CD4-positive, alpha-beta T cell treated with Interleukin-4 for 4 hours (primary cell): Measurements from ENCODE around the gene ZNF483.
"Not testable (repeated sequence)": the region's sequence is repeated elsewhere in the genome, so short reads cannot be mapped to it uniquely, and the experiment has no call there.

ENCODE experiments used
- DNase-seq: peaks from one replicate; pipeline ENCODE4 v3.0.0-alpha.2; 2020

ZNF483 gene

GRCh38 chr9:111525056-111525977 lies at the start of gene ZNF483:
Gene ZNF483, plus strand, starts transcription at chr9:111525179. Its CDS starts 2,217 bp downstream, at chr9:111527396.
- peak; percentile 78 for DNase-seq

GRCh38 chr9:111475195-111475594 lies 49.8 kb upstream of the ZNF483 start:
- DNase-seq = no peak

- no peak for DNase-seq
These were observed 47.3 kb upstream of the ZNF483 start for GRCh38 chr9:111477677-111478076.

GRCh38 chr9:111481885-111482636 lies 42.9 kb upstream of the ZNF483 start:
- DNase-seq = no peak

DNA sequence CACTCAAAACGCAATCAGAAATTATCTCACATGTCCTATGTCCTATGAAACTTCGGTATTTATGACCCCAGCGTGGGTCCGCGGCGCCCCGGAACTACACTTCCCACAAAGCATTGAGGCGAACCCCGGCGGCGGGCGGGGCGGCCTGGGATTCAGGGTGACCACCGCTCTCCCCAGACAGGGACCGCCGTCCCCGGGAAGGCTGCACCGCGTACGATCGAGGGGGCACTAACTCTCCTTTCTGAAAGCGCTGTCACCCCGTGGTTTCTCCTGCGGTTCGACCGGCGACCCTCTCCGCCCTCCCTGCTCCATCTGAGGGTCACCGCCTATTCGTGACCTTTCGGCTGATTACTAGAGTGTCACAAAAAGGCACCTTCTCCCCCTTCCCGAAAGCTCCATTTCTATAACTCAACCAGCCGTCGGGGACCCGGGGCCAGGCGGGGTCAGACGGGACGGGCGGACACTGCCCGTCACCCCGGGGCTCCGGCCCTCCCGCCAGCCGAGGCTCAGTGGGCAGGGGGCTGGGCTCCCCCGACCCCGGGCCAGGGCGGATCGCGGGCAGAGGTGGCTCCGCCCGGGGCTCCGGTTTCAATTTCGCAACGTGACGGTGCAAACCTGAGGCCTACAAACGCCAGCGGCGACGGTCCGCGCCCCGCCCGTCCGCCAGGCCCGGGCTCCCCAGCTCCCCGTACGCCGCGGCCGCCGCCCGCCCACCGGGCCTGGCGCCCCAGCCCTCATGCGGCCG lies 42.1 kb upstream of the ZNF483 start:
- DNase-seq = peak; percentile 52

DNA sequence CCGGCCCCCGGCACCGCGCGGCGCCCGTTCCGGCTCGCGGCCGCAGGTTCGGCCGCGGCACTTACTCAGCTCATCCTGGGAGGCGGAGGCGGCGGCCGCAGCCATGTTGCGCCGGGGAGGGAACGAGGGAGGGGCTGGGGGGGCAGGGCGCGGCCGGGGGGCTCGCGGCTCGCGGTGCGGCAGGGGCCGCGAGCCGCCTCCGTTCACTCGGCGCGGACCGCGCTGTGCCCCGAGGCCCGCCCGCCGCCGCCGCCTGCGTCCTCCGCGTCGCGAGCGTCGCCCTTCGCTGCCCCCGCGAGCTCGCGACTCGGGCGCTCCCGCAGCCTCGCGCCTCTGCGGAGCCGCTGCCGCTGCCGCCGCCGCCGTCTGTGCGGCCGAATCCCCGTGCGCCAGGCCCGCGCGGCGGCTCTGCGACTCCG lies 41.5 kb upstream of the ZNF483 start:
- peak; percentile 48 for DNase-seq

DNA sequence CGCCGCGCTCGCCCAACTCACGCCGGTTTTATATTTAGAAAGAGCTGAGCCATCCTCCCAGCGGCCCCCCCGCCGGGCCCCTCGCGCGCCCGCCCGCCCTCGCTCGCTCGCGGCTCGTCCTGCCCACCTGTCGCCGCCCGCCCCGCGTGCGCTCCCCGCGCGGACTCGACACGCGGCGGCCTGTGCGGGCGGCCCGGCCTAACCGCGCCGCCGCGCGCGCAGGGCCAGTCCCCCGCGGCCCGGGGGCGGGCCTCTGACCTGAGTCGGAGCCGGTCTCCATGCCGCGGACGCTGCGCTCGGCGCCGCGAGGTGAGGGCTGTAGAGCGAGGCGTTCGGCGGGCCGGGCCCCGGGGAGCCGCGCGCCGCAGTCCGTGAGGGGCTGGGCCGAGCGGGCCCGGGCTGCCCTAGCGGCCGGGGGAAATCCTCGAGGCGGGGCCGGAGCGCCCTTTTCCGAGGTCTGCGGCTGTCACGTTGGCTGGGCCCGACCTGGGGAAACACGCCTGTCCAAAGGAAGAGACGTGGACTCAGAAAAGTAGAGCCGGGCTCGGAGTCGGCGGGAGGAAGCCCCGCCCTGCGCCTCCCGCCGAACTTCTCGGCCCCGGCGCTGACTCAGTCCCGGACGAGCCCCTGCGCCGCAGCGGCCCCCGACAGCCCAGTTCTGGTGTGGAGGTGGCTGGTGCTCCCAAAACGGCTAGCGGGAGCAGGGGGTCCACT lies 41.0 kb upstream of the ZNF483 start, which contains the start of gene ECPAS:
Gene ECPAS (minus strand): TSS at position 526 of the 714 bp plus-strand sequence. CDS start 11,465 bp downstream, outside the sequence.
- DNase-seq = peak; percentile 54

DNA sequence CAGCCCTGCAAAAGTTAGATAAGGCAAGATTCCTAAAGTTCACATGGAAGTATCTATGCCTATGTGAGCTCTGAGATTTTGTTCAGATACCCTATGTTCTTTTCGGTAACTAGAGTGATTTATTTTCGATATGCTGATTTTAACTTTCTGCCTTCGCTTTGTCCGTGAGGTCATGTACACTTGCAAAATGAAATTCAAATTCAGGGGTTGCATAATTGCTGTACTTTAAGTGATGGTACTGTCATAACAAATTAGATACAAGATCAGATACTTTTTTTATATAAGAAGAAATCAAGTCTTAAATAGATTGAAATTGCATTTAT lies 40.4 kb upstream of the ZNF483 start:
- DNase-seq = peak; percentile 5

GRCh38 chr9:111497196-111497595 lies 27.8 kb upstream of the ZNF483 start:
- not testable (repeated sequence) for DNase-seq

DNA sequence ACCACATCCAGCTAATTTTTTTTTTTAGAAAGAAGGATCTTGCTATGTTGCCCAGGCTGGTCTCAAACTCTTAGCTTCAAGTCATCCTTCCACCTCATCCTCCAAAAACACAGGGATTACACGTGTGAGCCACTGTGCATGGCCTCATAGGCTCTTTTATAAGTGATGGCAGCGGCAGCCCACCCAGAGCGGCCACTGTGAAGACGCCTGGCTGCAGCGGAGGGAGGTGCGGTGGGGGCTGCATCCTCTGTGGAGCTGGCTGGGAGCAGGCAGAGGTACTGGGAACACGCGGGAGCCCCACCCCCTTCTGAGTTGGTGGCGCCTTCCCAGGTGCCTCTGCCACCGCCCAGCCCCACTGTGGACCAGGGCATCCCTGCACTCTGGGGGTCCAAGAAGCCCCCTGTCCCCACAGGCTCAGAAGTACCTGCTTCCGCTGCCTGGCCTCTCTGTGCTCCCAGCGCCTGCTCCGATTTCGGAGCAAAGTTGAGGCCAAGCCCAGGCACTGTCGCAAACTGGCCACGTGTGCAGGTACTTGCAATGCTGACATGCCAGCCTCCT lies 23.9 kb upstream of the ZNF483 start:
- DNase-seq = no peak

GRCh38 chr9:111501648-111502047 lies 23.3 kb upstream of the ZNF483 start:
- no peak for DNase-seq

DNA sequence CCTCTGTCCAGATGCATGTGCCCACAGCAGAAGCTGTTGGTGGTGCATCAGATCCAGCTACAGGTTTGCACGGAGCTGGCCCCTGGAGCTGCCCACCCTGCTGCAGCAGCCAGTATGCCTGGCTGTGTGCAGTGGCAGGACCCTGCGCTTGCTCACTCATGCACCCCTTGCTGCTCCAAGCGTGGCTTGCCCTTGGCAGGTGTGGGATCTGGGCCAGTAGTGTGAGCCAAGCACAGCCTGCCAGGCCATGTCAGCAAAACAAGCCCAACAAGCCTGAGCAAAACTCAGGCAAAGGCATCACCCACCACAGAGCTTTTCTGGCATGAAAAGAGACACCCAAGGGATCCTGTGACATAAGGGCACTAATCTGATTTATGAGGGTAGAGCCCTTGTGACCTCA lies 22.5 kb upstream of the ZNF483 start:
- DNase-seq = no peak

DNA sequence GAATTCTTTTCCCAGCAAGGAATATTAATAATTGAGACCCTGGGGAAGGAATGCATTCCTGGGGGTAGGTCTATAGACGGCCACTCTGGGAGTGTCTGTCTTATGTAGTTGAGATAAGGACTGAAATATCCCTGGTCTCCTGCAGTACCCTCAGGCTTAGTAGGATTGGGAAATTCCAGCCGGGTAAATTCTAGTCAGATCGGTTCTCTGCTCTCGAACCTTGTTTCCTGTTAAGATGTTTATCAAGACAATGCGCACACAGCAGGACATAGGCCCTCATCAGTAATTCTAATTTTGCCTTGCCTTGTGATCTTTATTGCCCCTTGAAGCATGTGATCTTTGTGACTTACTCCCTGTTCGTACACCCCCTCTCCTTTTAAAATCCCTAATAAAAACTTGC lies 13.4 kb upstream of the ZNF483 start:
- DNase-seq = not testable (repeated sequence)

DNA sequence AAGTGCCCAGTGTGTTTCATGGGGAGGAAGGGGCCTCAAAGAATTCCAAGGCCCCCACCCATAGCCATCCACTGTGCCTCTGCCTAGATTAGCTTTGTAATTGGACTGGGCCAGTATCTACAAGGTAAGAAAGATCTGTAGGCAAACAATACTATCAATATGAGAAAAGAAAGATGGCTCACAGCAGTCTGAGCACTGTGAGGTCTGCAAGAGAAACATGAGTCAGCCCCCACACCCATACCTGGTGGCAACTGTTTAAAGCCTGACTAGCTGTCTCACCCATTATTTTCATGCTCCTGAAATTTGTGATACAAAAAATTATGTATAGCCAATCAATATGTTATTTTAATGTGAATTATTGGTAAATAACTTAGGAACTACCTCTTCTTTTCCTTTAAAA lies 10.0 kb upstream of the ZNF483 start:
- no peak for DNase-seq

- no peak for DNase-seq
These were observed 8.9 kb upstream of the ZNF483 start for GRCh38 chr9:111516061-111516465.

DNA sequence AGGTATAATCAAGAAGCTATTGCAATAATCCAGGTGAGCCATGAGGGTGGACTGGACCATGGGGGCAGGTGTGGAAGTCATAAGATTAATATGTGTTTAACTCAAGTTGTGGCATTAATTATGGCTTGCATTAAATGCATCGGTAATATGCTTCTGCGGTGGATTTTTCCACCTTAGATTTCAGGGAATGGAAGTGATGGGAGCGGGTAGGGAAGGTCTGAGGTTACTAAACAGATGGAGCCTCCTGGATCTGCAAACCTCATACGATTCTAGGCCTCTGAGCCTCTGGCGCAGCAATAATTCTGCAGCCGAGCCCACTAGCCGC lies 286 bp upstream of the ZNF483 start:
- DNase-seq = no peak

- peak; percentile 3 for DNase-seq
These were observed 2.4 kb downstream of the ZNF483 start for GRCh38 chr9:111527347-111527746.

- DNase-seq = no peak
These were observed 4.8 kb downstream of the ZNF483 start for GRCh38 chr9:111529787-111530186.

- DNase-seq = no peak
These were observed 6.7 kb downstream of the ZNF483 start for GRCh38 chr9:111531716-111532115.

- no peak for DNase-seq
These were observed 8.3 kb downstream of the ZNF483 start for GRCh38 chr9:111533099-111533790.

DNA sequence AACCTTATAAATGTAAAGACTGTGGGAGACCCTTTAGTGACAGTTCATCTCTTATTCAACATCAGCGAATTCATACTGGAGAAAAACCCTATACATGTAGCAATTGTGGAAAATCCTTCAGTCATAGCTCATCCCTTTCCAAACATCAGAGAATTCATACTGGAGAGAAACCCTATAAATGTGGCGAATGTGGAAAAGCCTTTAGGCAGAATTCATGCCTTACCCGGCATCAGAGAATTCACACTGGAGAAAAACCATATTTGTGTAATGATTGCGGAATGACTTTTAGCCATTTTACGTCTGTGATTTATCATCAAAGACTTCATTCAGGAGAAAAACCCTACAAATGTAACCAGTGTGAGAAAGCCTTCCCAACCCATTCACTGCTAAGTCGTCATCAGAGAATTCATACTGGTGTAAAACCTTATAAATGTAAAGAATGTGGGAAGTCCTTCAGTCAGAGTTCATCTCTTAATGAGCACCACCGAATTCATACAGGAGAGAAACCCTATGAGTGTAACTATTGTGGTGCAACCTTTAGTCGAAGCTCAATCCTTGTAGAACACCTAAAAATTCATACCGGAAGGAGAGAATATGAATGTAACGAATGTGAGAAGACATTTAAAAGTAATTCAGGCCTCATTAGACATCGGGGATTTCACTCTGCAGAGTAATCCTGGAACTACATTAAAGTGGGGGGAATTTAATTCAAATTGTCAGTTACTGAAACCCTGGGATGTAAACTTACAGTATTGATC lies 17.7 kb downstream of the ZNF483 start:
- DNase-seq = no peak
